H1 (cell line): ENCODE measurements around the gene SH2D2A.

ENCODE experiments used
- BRCA1 ChIP-seq: IDR thresholded peaks from 2 replicates; pipeline ENCODE4 v1.6.1; 2012; ENCODE audit warnings: low read depth, low read length, improper control_type of control experiment
- CEBPB ChIP-seq: IDR thresholded peaks from 2 replicates; pipeline ENCODE4 v1.6.1; 2012; ENCODE audit warnings: low read depth, low read length
- CTCF ChIP-seq, 3 experiments: IDR thresholded peaks; 1 replicate in 2 of 3; 2 replicates in 1 of 3; pipeline versions ENCODE4 v1.5.1 to v1.6.1; 2011; ENCODE audit warnings: low read length in 3 of 3, mild to moderate bottlenecking in 3 of 3, inconsistent platforms in 2 of 3, low read depth in 1 of 3, moderate library complexity in 1 of 3; ENCODE audit not compliant: insufficient read depth in 1 of 3; ENCODE audit errors: control extremely low read depth in 1 of 3
- GABPA ChIP-seq: IDR thresholded peaks from 2 replicates; pipeline ENCODE4 v1.6.1; 2011; ENCODE audit warnings: mild to moderate bottlenecking, low read length, moderate library complexity, borderline replicate concordance; ENCODE audit not compliant: insufficient read depth
- TAF1 ChIP-seq: IDR thresholded peaks from 2 replicates; pipeline ENCODE4 v1.6.1; 2011; ENCODE audit warnings: mild to moderate bottlenecking, low read depth, low read length
- TEAD4 ChIP-seq: IDR thresholded peaks from 2 replicates; pipeline ENCODE4 v1.6.1; 2012; ENCODE audit warnings: low read depth, low read length, inconsistent platforms, mixed read lengths
- YY1 ChIP-seq: IDR thresholded peaks from 2 replicates; pipeline ENCODE4 v1.6.1; 2011; ENCODE audit warnings: low read depth, mild to moderate bottlenecking, low read length
- ZNF274 ChIP-seq: IDR thresholded peaks from 2 replicates; pipeline ENCODE4 v1.7.0; 2012; ENCODE audit warnings: low read length, borderline replicate concordance; ENCODE audit errors: extremely low read depth
- TF ChIP-seq, protein P1 (sequence below): IDR thresholded peaks from 2 replicates; pipeline ENCODE4 v1.6.1; 2012; ENCODE audit warnings: inconsistent platforms

- TF ChIP-seq GABPA (no peak), TAF1 (no peak), BRCA1 (no peak), CTCF (IDR thresholded peaks at IDR 0.05; ENCODE audit: control extremely low read depth in 1 of 3, insufficient read depth in 1 of 3, low read depth in 1 of 3, low read length in 3 of 3) (no peak), ZNF274 (no peak), CEBPB (no peak), TEAD4 (no peak), YY1 (no peak)
- TF ChIP-seq, protein P1, sequence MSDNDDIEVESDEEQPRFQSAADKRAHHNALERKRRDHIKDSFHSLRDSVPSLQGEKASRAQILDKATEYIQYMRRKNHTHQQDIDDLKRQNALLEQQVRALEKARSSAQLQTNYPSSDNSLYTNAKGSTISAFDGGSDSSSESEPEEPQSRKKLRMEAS: no peak
Measured at GRCh38 chr1:156823210-156823790, 6.7 kb upstream of the SH2D2A start.
